ENCODE data around the gene ADGRL1.
A peak's percentile ranks its signal among the peaks of the same experiment; 100 is the strongest.

ADGRL1 gene

GRCh38 chr19:14135985-14136508 lies 69.9 kb downstream of the ADGRL1 start:
- no peak for DNase-seq

GRCh38 chr19:14135355-14135754 lies 70.6 kb downstream of the ADGRL1 start:
- DNase-seq = no peak

- DNase-seq = no peak
These were observed 78.0 kb downstream of the ADGRL1 start for GRCh38 chr19:14127929-14128509.

DNA sequence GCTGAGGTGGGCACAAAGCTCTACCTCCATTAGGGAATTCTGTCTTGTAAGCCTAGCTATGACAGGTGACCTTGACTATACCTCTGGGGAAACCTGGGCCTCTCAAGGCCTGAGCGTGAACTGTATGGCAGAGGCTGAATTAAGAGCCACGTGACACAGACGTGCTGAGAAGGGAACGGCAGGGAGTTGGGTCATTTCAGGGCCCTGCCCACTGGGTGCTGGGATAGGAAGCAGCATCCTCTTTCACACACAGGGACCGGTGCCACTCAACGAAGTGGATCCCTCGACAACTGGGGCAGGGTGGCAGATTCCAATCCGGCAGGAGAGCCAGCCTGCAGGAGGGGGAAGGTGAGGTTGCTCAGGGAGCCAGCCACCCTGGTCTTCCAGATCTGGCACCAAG lies 78.8 kb downstream of the ADGRL1 start:
- DNase-seq = no peak

GRCh38 chr19:14122924-14123323 lies 83.0 kb downstream of the ADGRL1 start:
- no peak for DNase-seq

DNA sequence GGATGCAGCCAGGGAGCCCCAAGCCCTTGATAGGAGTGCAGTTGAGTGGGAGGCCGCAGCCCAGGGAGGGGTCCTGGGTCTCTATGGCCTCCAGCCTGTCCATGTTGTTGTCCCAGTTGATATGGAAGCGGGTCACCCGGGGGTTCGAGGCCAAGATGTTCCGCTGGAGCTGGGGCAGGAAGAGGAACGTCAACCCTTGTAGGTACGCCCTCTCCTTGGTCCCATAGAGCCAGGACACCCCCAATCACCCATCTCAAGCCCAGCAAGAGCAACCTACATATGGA lies 85.5 kb downstream of the ADGRL1 start:
- no peak for DNase-seq

DNA sequence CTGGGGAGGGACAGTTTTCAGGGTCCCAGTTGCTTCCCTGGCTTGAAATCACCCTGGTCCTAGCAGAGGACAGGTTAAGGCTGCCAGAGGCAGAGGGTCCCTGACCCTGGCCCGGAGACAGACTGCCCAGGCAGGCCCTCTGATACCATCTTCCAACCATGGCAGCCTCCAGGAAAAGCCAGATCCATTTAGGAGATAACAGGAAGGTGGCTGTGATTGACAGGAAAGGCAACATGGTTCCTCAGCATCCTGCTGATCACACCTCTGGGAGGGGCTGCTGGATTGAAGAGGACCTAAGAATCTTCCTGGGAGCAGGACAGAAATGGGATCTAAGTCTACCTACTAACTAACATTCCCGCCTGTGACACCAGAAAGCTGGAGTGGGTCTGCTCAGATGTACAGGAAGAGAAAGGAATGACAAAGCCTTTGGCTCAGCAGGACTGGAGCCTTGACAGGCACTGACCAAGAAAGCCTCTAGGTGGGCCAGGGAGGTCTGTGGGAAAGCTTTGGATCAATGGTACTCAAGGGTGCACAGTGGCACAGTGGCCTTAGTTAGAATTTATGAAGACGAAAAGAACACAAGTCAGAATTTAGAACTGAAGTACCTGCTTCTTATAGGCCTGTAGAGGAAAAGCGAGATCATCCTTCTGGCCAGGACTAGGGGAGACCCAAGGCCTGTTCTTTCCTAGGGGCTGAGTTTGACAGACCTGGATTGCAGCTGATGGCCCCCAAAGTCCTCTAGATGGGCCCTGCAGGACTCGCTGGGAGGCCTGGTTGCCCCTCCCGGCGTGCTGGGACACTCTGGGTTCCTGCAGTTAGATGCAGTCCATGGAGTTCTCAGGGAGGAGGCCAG lies 86.1 kb downstream of the ADGRL1 start:
- no peak for DNase-seq

DNA sequence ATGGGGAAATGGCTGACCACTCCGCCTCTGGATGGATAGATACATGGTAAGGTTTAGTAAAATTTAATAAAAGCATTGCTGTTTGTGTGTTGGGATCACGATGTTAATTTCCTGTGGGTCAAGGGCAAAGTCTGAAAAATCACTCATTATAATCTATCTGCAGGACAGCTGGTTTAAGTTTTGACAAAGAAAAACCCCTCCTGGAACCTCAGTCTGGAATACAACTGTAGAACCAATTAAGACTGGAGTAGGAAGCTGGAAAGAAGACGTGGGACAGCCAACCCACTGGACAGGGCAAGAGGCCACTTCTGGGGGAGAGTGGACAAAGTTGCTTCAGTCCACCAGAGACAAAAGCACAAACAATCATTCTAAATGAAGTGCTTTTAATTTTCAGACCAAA lies 86.8 kb downstream of the ADGRL1 start:
- DNase-seq = no peak

- peak; percentile 24 to 35 for DNase-seq
These were observed 87.6 kb downstream of the ADGRL1 start for GRCh38 chr19:14118165-14119051.

DNA sequence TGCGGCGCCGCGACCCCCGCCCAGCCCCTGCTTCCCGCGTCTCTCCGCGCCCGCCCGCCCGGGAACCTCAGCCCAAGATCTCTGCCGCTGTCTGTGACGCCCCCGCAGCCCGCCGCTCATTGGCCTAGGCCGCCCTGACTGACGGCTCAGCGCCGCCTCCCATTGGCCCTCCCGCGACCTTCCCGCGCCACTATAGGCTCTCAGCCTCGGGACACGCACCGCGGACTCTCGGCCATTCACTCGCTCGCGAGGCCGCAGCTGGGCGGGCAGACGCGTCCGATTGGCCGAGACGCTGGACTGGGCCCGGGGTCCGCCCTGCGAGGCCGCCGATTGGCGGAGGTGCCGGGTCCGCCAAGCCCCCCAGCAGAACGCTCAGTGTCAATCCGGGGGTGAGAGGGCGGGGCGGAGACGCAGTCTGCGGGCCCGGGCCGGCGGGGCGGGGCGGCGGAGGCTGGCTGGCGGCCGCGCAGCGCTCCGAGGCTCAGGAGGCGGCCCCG lies 88.3 kb downstream of the ADGRL1 start, which contains the start of gene PRKACA:
Gene PRKACA, minus strand, starts transcription at position 95 of the 497 bp plus-strand sequence. CDS start 215 bp downstream, outside the sequence.
- peak; percentile 96 to 98 for DNase-seq

DNA sequence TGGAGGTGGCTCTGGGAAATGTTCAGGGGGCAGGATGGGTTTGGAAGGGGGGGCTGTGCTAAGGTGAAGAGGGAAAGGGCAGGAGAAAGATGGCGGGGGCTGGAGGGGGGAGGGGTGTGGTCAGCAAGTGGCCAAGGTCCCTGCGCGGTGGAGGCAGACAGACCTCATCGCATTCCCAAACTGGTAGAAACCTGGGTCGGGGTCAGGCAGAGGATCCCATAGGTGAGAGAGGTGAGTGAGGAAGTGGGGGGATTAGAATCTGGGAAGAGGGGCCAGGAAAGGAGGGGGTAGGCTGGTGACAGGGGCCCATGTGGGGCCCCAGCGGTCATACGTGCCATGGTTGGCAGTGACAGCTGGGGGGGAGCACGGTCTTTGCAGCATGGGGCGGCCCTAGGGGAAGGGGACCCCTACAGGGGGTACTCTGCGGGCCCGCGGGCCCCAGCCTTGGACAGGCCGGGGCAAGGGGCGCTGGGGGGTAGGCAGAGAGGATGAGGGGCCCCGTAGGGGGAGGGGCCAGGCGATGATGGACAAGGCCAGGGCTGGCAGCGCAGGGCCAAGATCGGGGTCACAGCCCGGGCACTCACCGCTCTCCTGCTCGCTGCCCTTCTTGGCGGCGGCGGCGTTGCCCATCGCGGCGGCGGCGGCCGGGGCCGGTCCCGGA lies 88.9 kb downstream of the ADGRL1 start:
- peak in 1 of 2 experiments; percentile 21 for DNase-seq

DNA sequence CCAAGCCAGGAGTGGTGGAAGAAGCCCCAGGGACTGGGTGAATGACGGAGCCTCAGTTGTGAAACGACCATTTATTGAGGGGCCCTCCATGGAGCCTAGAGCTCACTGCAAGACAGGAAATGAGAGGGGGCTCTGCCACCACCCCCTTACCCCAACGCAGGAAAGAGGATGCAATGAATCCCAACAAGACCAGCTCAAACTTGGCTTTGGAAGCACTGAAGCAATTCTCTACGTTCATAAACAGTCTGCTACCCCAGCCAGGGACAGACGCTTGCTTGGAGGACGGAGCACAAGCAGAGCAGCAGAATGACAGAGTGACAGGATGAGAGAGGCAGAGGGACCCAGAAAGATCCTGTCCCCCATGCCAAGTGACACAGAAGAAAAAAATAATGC lies 89.4 kb downstream of the ADGRL1 start:
- DNase-seq = no peak

GRCh38 chr19:14115756-14116155 lies 90.2 kb downstream of the ADGRL1 start:
- no peak for DNase-seq

- DNase-seq = peak; percentile 65 to 71
These were observed 91.1 kb downstream of the ADGRL1 start for GRCh38 chr19:14114854-14115253.

DNA sequence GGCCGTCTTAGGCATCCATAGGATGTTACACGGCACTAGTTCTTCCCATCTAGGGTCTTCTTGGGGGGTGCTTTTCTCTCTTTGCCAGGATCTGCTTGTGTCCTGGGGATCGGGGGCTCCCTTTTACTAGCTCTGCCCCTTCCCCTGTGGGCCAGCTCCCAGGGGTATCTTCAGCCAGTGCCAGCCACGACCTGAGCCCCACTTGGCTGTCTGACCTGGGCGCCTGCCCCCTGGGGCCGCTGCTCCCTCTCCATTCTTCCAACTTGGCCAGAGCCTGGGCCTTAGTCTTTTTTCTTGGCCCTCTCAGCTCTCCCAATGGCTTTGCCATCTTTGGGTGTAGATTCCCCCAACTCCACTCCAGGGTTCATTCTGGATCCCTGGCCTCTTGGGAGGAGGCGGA lies 91.5 kb downstream of the ADGRL1 start:
- no peak for DNase-seq

DNA sequence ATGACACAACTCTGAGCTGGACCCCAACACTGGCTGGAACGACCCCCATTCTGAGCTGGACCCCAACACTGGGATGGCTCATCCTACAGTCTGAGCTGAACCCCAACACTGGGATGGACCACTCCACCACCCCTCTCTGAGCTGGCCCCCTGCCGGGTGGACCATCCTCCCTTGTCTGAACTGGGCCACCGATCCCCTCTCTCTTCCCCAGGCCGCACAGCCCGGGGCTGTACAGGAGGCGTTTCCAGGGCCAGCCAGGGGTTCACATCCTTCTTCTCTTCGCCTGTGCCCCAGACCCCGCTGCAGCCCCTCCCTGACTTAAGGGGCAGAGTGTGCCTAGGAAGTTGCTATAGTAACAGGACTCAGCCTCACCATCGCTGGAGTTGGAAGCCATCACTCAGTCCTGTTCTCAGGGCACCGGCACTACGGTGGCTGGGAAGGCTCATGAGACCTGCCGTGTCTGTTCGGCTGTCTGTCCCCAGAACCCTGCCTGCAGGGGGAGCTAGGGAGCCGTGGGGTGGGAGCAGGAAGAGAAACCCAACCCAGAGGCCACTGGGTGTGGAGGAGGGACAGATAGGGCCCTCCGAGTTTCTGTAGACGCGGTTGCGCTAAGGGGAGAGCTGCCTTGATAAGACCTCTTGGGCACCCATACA lies 92.1 kb downstream of the ADGRL1 start:
- peak; percentile 64 to 72 for DNase-seq

GRCh38 chr19:14112809-14113385 lies 93.1 kb downstream of the ADGRL1 start:
- no peak for DNase-seq

- no peak for DNase-seq
These were observed 93.7 kb downstream of the ADGRL1 start for GRCh38 chr19:14112051-14112808.

DNA sequence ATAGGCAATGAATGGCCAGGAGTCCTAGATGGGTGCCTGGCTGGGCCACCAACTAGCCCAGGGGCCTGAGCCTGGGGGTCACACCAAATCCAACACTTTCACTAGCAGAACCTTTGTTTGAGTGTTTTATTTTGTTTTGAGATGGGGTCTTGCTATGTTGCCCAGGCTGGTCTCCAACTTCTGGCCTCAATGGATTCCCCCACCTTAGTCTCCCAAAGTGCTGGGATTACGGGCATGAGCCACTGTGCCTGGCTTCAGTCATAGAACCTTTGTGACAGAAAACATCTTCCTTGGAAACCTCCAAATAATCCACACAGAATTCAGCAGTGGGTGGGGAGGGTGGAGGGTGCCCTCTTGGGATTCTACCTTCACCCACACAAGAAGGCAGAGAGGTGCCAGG lies 94.5 kb downstream of the ADGRL1 start:
- no peak for DNase-seq

- no peak for DNase-seq
These were observed 95.3 kb downstream of the ADGRL1 start for GRCh38 chr19:14110650-14111049.
